HG03354 (cell line): ENCODE data around the gene DHDH.

Source experiments
- ATAC-seq: cut with Tn5 transposase; IDR thresholded peaks from one replicate; pipeline ENCODE4 v1.9.1; 2021; ENCODE audit warnings: mild to moderate bottlenecking; ENCODE audit not compliant: unreplicated experiment, poor library complexity, severe bottlenecking

DHDH gene

GRCh38 chr19:48988286-48988685 lies 54.8 kb downstream of the DHDH start:
- ATAC-seq, result no peak

GRCh38 chr19:48988860-48989259 lies 55.4 kb downstream of the DHDH start:
- ATAC-seq, result no peak

- no peak for ATAC-seq
Observed at GRCh38 chr19:48989701-48990291, 56.3 kb downstream of the DHDH start.

- no peak for ATAC-seq
Observed at GRCh38 chr19:48990400-48990799, 56.9 kb downstream of the DHDH start.

GRCh38 chr19:48991011-48991609 lies 57.6 kb downstream of the DHDH start:
- ATAC-seq, result no peak

- ATAC-seq, result no peak
Observed at GRCh38 chr19:48991873-48992580, 58.5 kb downstream of the DHDH start.

GRCh38 chr19:48992581-48993174 lies 59.2 kb downstream of the DHDH start:
- peak; percentile 1 for ATAC-seq

- peak; percentile 89 for ATAC-seq
Observed at GRCh38 chr19:48993175-48994034, 59.9 kb downstream of the DHDH start, which contains the start of the genes GYS1 and RUVBL2. Gene GYS1 (minus strand): TSS chr19:48993309. CDS start chr19:48993112, 197 bp downstream. Gene RUVBL2 (plus strand): TSS chr19:48993887. CDS start chr19:48993912, 25 bp downstream.

GRCh38 chr19:48994035-48994386 lies 60.5 kb downstream of the DHDH start:
- ATAC-seq, result no peak
